Stimulated activated naive CD4-positive, alpha-beta T cell treated with Interleukin-2 at 50 U/mL for 16 hours (primary cell): ENCODE results near the gene LRRC10B.

Source experiments
- DNase-seq: peaks from one replicate; lab custom pipeline; 2025; lab: John Stamatoyannopoulos, UW

The LRRC10B gene

GRCh38 chr11:61486779-61487178 lies 21.8 kb upstream of the LRRC10B start:
- DNase-seq = no peak

GRCh38 chr11:61487342-61488025 lies 21.1 kb upstream of the LRRC10B start:
- DNase-seq = no peak

GRCh38 chr11:61488651-61489291 lies 19.8 kb upstream of the LRRC10B start:
- DNase-seq = no peak

- no peak for DNase-seq
Measured at GRCh38 chr11:61489833-61490721, 18.5 kb upstream of the LRRC10B start.

- DNase-seq = no peak
Measured at GRCh38 chr11:61491736-61492395, 16.7 kb upstream of the LRRC10B start.

- DNase-seq = no peak
Measured at GRCh38 chr11:61494381-61494961, 14.1 kb upstream of the LRRC10B start.

GRCh38 chr11:61495801-61496601 lies 12.5 kb upstream of the LRRC10B start:
- DNase-seq = no peak

GRCh38 chr11:61496602-61497400 lies 11.7 kb upstream of the LRRC10B start:
- DNase-seq = no peak

- DNase-seq = no peak
Measured at GRCh38 chr11:61497473-61497872, 11.1 kb upstream of the LRRC10B start.

GRCh38 chr11:61497876-61498275 lies 10.7 kb upstream of the LRRC10B start:
- DNase-seq = no peak

GRCh38 chr11:61498767-61499341 lies 9.7 kb upstream of the LRRC10B start:
- no peak for DNase-seq

- DNase-seq = no peak
Measured at GRCh38 chr11:61499816-61500491, 8.6 kb upstream of the LRRC10B start.

GRCh38 chr11:61502522-61502921 lies 6.0 kb upstream of the LRRC10B start:
- no peak for DNase-seq

GRCh38 chr11:61503135-61503770 lies 5.3 kb upstream of the LRRC10B start:
- no peak for DNase-seq

- DNase-seq = no peak
Measured at GRCh38 chr11:61505106-61505505, 3.4 kb upstream of the LRRC10B start.

GRCh38 chr11:61505640-61506155 lies 2.9 kb upstream of the LRRC10B start:
- DNase-seq = no peak

GRCh38 chr11:61507012-61507768 lies 1.4 kb upstream of the LRRC10B start:
- DNase-seq = no peak
